Left lung (tissue), 10 donors: Measurements from ENCODE around the gene ZNF804A. TPM values are rescaled to one million over a fixed set of nuclear protein-coding genes. Genes with fewer than 3 reads are reported as not detected.

Experiments
- ATAC-seq: fragments of 200-7000 bp; cut with Tn5 transposase; one replicate; pipeline ENCODE4 v1.9.1; 2020; ENCODE audit warnings: moderate library complexity
- DNase-seq, 4 donors: peaks; one replicate each; pipeline ENCODE4 v3.0.0-alpha.2; 2013 to 2020
- H3K27ac ChIP-seq, 2 donors: fragments of 200-600 bp; sonication (generic) in 1 of 2; one replicate each; pipeline versions ENCODE4 v1.5.0 to v1.8.0; 2020 to 2021
- H3K27me3 ChIP-seq, 2 donors: fragments of 200-600 bp; sonication (generic) in 1 of 2; one replicate each; pipeline versions ENCODE4 v1.5.0 to v1.8.0; 2020 to 2021
- H3K36me3 ChIP-seq, 2 donors: fragments of 200-600 bp; sonication (generic) in 1 of 2; one replicate each; pipeline versions ENCODE4 v1.5.0 to v1.8.0; 2020 to 2021
- H3K4me1 ChIP-seq, 2 donors: fragments of 200-600 bp; one replicate each; pipeline ENCODE4 v1.8.0; 2021
- H3K4me3 ChIP-seq, 2 donors: fragments of 200-600 bp; sonication (generic) in 1 of 2; one replicate each; pipeline versions ENCODE4 v1.5.0 to v1.8.0; 2020 to 2021; ENCODE audit warnings: mild to moderate bottlenecking in 1 of 2
- H3K9me3 ChIP-seq, 2 donors: fragments of 200-600 bp; sonication (generic) in 1 of 2; one replicate each; pipeline versions ENCODE4 v1.5.0 to v1.8.0; 2020 to 2021
- intact Hi-C, 2 donors: fragments of 100-400 bp; cut with DNase I; formaldehyde crosslinking; loops; one replicate each; pipeline versions ENCODE4 v1.11.2 to v1.14.2; 2022
- polyA plus RNA-seq, 6 donors: library from polyadenylated mRNA; unstranded; fragments of 120-200 nt; gene quantifications; one replicate each; pipeline ENCODE4 v1.2.1, GENCODE V29; 2013; ENCODE audit not compliant: insufficient read length in 6 of 6
- total RNA-seq, 2 donors: library from RNA; stranded (reverse); fragmentation: NEBNext Ultra II Directional; extraction: Animal tissue kit (Norgen Biotek cat#: 25700); gene quantifications; one replicate each; pipeline ENCODE4 v1.2.1, GENCODE V29; 2021
- TF ChIP-seq, protein P1 (sequence below), 2 donors: fragments of 200-600 bp; sonication (generic) in 1 of 2; IDR thresholded peaks; one replicate each; pipeline versions ENCODE4 v1.5.0 to v1.8.0; 2021; ENCODE audit warnings: antibody characterized with exemption in 2 of 2
- donor health status: DM: no; HTN: yes; CAD: no.
- donor health status: DM: no; HTN: no; CAD: no.

The ZNF804A gene
- total and polyA plus RNA-seq, 8 donors, result 0.04 to 0.86 (median 0.09) TPM; not detected in 1

DNA sequence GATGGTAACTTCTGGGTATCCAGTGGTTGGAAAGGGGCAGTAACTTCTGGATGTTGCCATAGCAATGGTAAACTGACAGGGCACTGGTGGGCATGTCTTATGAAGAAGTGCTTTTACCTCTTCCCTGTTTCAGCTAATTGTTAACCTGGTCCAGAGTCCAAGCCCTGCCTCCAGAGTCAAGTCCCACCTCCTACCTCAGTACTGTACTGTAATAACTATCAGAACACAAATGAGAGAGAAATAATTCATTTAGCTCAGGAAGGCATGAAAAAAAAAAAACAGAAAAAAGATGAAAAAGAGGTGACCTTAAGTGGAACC, 237.0 kb downstream of the ZNF804A start:
- H3K27me3 ChIP-seq, result no peaks in the 10 kb centered on the region
- DNase-seq (no peak), ATAC-seq (no peak)
- TF ChIP-seq, protein P1, sequence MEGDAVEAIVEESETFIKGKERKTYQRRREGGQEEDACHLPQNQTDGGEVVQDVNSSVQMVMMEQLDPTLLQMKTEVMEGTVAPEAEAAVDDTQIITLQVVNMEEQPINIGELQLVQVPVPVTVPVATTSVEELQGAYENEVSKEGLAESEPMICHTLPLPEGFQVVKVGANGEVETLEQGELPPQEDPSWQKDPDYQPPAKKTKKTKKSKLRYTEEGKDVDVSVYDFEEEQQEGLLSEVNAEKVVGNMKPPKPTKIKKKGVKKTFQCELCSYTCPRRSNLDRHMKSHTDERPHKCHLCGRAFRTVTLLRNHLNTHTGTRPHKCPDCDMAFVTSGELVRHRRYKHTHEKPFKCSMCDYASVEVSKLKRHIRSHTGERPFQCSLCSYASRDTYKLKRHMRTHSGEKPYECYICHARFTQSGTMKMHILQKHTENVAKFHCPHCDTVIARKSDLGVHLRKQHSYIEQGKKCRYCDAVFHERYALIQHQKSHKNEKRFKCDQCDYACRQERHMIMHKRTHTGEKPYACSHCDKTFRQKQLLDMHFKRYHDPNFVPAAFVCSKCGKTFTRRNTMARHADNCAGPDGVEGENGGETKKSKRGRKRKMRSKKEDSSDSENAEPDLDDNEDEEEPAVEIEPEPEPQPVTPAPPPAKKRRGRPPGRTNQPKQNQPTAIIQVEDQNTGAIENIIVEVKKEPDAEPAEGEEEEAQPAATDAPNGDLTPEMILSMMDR (IDR thresholded peaks at IDR 0.05), result no peak
- H3K36me3 ChIP-seq, result no peaks in the 10 kb centered on the region
- H3K9me3 ChIP-seq, result no peaks in the 10 kb centered on the region
- H3K27ac ChIP-seq, result no peak overlapping the region
- no peak overlapping the region for H3K4me3 ChIP-seq
- intact Hi-C loops, result no loop called here
- no peaks in the 10 kb centered on the region for H3K4me1 ChIP-seq

DNA sequence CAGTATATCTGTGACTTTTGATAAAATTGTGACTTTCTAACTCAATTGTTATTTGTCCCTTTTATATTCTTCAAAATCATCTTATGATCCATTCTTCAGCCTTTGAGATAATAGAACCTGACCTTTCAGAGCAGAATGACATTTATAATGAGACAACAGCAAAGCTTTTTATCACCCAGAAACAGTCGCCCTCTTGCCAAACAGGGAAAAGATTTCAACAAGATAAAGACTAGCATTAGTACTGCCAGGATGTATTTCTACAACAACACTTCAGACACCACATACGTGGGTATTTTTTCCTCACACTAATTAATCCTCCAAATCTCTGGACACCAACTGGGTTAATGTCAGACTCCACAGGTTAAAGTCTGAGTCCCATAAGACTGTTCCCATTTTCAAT, 249.0 kb downstream of the ZNF804A start:
- DNase-seq (no peak), ATAC-seq (no peak)
- TF ChIP-seq, protein P1 (IDR thresholded peaks at IDR 0.05), result no peak
- Histone ChIP-seq H3K4me1 (no peaks in the 10 kb centered on the region), H3K4me3 (no peak overlapping the region), H3K9me3 (no peaks in the 10 kb centered on the region), H3K36me3 (no peaks in the 10 kb centered on the region), H3K27me3 (no peaks in the 10 kb centered on the region), H3K27ac (no peak overlapping the region)
- intact Hi-C loops, result no loop called here

DNA sequence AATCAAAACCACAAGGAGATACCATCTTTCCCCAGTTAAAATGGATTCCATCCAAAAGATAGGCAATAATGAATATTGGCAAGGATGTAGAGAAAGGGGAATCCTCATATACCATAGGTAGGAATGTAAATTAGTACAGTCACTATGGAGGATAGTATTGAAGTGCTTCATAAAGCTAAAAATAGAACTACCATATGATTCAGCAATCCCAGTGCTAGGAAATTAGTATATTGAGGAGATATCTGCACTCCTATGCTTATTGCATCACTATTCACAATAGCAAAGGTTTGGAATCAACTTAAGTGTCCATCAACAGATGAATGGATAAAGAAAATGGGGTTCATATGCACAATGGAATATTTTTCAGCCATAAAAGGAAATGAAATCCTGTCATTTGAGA, 251.2 kb downstream of the ZNF804A start:
- Histone ChIP-seq H3K36me3 (no peaks in the 10 kb centered on the region), H3K4me3 (no peak overlapping the region), H3K9me3 (no peaks in the 10 kb centered on the region), H3K4me1 (no peaks in the 10 kb centered on the region), H3K27me3 (no peaks in the 10 kb centered on the region), H3K27ac (no peak overlapping the region)
- ATAC-seq (no peak), DNase-seq (no peak)
- TF ChIP-seq, protein P1 (IDR thresholded peaks at IDR 0.05), result no peak
- intact Hi-C loops, result no loop called here

DNA sequence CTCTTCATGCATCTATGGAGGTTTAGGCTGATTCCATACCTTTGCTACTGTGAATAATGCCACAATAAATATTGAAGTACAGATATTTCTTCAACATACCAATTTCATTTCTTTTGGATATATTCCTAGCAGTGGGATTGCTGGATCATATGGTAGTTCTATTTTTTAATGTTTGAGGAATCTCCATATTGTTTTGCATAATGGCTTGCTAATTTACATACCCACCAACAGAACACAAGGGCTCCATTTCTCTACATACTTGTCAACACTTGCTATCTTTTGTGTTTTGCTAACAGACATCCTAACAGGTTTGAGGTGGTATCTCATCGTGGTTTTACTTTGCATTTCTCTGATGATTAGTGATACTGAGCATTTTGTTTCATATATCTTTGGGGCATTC, 253.2 kb downstream of the ZNF804A start:
- no peak overlapping the region for H3K27ac ChIP-seq
- TF ChIP-seq, protein P1 (IDR thresholded peaks at IDR 0.05), result no peak
- no peak for ATAC-seq
- H3K9me3 ChIP-seq, result no peaks in the 10 kb centered on the region
- no peak for DNase-seq
- intact Hi-C loops, result no loop called here
- H3K4me1 ChIP-seq, result no peaks in the 10 kb centered on the region
- no peaks in the 10 kb centered on the region for H3K27me3 ChIP-seq
- H3K36me3 ChIP-seq, result no peaks in the 10 kb centered on the region
- no peak overlapping the region for H3K4me3 ChIP-seq

DNA sequence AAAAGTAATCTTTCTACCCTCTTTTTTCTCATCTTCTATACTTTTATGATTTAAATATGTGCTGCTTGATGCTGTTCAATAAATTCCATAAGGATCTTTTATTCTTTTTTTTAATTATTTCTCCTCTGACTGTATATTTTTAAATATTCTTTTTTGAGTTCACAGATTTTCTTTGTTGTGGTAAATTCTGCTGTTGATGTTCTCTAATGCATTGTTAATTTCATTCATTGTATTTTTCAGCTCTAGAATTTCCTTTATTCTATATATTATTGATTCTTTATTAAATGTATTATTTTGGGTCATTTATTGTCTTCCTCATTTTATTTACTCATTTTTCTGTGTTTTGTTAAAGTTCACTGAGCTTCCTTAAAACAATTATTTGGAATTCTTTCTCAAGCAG, 260.9 kb downstream of the ZNF804A start:
- H3K27me3 ChIP-seq, result no peaks in the 10 kb centered on the region
- intact Hi-C loops, result no loop called here
- TF ChIP-seq, protein P1 (IDR thresholded peaks at IDR 0.05), result no peak
- H3K4me3 ChIP-seq, result no peak overlapping the region
- H3K9me3 ChIP-seq, result peaks cover 0 to 31% of the 10 kb centered on the region in 2 donors
- DNase-seq (no peak), ATAC-seq (no peak)
- H3K4me1 ChIP-seq, result no peaks in the 10 kb centered on the region
- H3K36me3 ChIP-seq, result no peaks in the 10 kb centered on the region
- no peak overlapping the region for H3K27ac ChIP-seq
